Right renal pelvis (tissue), 4 donors: ENCODE measurements around the gene TXNRD1. TPM values are rescaled to one million over a fixed set of nuclear protein-coding genes. Genes with fewer than 3 reads are reported as not detected.
"Not testable (repeated sequence)": the region's sequence is repeated elsewhere in the genome, so short reads cannot be mapped to it uniquely, and the experiment has no call there.

Experiments
- DNase-seq, 4 donors: peaks; one replicate each; pipeline ENCODE4 v3.0.0-alpha.2; 2013; ENCODE audit warnings: low read depth in 4 of 4, low spot score in 3 of 4, missing footprints in 1 of 4
- polyA plus RNA-seq, 4 donors: library from polyadenylated mRNA; unstranded; fragments of 120-200 nt; gene quantifications; one replicate each; pipeline ENCODE4 v1.2.1, GENCODE V29; 2013; ENCODE audit not compliant: insufficient read length in 4 of 4

Gene TXNRD1
- polyA plus RNA-seq, 4 donors = 56.3 to 75.0 (median 66.2) TPM

DNA sequence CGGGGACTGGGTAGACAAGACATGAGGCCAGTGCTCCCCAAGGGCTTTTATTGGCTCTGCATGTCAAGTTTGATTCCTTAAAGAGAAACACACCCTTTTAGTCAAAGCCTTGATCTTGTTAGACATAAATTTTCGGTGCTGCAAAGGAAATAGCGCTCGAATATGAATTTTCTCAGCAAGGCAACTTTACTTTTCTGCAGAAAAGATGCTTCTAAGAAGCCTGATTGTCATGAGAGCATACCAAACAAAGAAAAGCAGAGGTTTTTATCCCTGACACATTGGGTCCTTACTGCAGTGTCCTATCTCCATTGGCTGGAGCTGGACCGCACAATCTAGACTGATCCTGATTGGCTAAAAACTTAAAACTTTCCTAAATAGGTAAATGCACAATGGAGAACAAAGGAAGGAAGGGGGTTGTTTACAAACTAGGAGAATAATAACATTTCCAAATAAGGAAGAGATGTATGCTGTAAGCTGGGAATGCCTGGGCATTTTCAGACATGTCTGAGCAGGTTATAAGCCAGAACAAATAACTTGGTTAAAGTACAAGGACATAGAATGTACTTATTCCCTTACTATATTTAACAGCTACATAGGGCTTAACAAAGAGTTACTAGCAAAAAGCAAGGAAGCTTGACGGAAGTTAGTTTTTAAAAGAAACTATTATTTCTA is 17.2 kb downstream of the TXNRD1 start:
- no peak for DNase-seq

DNA sequence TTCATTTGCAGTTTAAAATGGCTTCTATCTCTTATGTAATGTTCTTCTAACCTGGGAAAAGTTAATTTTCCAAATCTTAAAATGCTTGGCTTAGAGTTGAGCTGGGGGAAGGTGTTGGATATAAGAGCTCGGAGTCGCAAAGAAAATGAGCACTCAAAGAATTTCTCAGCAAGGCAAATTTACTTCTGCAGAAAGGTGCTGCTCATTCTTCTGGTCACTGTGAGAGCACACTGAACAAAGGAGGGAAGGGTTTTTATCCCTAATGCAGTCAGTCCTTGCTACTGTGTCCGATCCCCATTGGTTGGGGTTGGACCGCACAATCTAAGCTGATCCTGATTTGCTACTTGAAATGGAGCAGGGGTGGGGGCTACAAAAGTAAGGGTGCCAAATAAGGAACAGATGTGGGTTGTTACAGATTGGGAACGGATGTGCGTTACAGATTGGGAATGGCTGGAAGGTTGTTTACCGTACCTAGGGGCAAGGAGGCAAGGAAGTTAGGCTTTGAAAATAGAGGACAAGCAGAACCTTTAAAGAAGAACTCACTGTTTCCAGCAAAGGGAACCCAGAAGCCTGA is 19.4 kb downstream of the TXNRD1 start:
- DNase-seq = no peak

DNA sequence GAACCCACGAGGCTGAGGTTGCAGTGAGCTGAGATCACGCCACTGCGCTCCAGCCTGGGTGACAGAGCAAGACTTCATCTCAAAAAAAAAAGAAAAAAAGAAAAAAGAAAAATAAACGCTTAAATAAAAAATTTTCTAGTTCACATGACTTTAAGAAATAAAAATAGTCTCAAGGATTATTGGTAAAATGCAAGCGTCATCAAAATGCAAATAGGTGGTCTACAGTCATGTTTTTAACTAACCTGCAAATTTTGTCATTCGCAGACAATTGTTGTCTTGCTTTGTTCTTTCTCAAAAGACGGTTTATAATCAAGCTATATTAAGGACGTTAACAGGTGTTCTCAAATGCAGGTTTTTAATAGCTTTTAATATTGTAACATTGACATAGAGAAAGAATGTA is 22.4 kb downstream of the TXNRD1 start:
- DNase-seq = no peak

DNA sequence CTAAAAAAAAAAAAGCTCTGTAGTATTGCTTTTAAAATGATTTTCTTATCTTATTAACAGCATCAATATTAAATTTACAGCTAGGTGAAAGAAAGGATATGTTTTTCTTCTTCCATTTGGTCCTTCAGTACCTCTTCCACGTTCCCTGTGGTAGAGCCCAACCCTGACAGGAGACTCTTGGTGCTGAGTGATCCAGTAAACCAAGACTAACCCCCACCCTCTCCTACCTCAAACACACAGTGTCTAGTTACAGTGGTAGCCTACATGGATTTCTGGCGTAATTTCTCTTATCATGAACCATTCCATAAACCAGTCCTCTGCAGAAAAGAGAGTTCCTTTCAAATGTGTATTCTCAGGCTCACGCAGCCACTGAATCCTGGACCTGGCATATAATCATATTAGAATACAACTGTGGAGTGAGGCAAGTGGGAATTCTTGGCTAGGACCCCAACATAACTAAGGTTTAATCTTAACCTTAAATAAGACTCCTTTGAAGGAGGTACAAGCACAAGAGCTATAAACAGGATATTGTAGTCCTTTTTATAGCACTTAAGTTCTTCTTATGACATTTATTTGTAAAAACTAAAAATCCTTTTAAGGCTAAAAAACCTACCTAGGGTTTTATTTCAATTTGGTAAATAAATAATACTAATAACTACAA is 27.1 kb downstream of the TXNRD1 start:
- no peak for DNase-seq

DNA sequence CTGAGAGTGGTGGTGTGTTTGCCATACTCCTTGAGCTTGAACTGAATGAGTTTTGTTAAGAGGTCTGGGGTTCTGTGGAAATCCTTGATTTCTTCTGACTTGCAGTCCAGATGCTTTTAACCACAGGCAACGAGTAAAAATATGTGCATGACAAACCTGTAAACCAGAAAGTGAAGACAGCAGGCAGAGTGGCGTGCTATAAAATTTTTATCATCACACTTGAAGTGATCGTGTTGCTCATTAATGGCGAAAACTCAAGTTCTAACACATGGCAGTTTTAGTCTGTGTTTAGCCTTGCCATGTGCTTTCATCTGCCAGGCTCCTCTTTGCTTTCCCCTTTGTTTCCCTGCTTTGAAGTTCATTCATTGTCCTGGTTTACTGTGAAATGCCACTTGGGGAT is 28.0 kb downstream of the TXNRD1 start:
- no peak for DNase-seq

DNA sequence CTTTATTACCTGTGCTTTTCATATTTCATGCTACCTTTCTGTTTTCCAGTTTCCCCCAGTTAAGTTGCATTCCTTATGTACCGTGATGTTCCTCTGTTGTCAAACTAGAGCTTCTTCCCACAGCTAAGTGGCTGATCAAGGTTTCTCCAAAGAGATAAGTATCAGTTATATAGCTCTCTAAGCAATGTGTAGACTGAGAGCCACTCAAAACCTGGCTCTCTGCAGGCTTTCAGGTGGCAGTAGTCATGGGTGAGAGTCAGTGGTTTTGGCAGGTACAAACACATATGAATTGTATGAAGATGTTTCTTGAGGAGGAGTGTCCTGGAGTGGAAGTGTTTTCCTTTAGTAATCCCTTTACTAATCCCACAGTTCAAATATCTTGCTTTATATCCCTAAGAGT is 28.4 kb downstream of the TXNRD1 start:
- no peak for DNase-seq

DNA sequence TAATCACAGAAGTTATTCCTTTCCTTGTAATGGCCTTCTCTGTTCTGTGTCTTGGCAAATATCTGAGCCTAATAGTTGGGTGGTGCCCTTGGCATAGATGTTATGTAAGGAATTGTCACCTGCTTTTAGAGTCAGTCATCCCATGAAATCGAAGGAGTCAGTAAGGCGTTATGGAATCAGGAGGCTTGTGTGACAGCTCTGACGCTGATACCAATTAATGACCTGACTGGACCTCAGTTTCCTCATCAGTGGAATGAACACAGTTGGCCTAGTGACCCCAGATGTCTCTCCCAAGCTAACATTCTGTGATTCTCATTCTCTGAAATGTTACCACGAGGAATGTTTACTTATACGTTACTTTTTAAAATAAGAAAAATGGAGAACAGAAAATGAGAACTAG is 32.1 kb downstream of the TXNRD1 start:
- no peak for DNase-seq

DNA sequence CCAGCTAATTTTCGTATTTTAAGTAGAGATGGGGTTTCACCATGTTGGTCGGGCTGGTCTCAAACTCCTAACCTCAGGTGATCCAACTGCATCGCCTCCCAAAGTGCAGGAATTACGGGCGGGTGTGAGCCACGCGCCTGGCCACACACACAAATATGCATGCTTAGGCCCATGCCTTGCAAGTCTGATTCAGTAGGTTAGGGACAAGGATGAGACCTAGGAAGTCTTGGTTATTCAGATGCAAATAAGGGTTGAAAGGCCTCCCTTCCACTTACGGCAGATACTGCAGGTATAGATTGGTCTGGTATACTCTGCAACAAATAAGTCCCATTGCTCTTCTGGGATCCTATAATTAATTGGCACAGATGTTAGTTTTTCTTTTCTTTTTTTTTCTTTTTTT is 32.9 kb downstream of the TXNRD1 start:
- no peak for DNase-seq

DNA sequence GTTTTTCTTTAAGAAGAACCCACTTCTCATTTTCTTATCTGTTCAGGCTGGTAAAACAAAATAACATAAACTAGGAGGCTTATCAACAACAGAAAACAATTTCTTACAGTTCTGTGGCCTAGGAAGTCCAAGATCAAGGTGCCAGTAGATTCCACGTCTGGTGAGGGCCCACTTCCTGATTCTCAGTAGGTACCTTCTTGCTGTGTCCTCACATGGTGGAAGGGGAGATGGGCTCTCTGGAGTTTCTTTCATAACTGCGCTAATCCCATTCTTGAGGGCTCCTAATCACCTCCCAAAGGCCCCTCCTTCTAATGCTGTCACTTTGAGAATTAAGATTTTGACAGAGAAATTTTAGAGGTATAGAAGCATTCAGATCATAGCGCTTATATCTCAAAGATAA is 33.4 kb downstream of the TXNRD1 start:
- DNase-seq = no peak

DNA sequence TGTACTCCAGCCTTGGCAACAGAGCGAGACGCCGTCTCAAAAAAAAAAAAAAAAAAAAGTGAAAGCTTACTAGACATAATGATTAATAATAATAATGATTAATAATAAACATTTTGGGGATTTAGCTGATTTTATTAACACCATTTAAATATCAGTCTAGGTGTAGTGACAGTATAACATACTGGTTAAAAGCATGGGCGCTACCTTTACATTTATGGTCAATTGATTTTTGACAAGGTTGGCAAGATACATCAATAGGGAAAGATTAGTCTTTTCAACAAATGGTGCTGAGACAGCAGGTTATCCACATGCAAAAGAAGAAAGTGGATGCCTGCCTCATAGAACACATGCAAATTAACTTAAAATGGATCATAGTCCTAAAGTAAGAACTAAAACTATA is 34.3 kb downstream of the TXNRD1 start:
- DNase-seq = no peak

DNA sequence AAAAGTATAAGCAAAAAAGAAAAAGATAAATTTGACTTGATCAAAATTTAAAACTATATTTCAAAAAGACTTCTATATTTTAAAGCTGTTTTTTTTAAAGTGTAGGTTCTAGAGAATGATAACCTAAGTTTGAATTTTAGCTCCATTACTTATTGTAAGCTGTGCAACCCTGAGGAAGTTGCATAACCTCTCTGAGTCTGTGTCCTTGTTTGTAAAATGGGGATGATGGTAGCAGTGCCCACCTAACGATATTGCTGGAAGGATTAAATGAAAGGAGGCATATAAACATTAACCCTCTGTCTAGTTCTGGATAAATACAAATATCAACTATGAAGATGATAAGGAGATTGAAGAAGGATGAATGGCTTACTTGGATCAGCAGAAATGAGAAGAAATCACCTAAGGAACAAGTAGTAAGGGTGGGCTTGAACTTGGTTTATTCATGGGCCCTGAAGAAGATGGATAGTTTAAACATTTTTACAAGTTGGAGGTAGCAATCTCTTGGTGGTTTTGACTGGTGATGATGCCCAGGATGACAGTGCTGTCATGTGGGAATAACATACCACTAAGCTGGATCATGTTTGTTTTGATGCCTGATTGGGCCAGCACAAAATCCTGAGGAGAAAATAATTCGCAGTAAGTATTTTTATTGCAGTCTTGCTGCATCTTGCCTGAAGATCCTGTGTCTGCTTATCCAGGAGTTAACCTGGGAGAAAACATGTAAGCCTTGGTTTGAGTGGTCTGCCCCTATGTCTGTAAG is 35.0 kb downstream of the TXNRD1 start:
- no peak for DNase-seq

DNA sequence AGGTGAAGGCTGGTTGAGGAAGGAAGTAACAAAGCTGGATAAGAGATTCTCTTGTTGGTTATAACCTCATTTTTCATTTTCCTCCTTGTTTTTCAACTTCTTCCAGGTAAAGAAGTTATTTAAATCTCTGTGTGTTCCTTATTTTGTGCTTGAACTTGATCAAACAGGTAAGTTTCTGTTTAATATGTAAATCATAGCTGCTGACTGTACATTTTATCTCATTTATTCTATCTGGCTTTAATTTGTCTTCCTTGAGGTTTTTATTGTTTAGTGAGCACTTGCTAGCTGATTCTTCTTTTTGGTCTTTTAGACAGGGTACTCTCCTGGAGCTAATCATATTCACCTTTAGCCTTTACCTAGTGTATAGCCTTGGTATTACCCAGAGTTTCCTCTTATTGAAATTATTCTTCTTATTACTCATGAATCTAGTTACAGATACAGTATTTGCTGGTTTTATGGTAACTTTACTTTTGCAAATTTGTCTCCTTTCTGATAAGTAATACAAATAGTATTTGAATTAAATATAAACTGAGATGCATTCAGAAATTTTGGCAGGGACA is 42.4 kb downstream of the TXNRD1 start:
- DNase-seq = no peak

DNA sequence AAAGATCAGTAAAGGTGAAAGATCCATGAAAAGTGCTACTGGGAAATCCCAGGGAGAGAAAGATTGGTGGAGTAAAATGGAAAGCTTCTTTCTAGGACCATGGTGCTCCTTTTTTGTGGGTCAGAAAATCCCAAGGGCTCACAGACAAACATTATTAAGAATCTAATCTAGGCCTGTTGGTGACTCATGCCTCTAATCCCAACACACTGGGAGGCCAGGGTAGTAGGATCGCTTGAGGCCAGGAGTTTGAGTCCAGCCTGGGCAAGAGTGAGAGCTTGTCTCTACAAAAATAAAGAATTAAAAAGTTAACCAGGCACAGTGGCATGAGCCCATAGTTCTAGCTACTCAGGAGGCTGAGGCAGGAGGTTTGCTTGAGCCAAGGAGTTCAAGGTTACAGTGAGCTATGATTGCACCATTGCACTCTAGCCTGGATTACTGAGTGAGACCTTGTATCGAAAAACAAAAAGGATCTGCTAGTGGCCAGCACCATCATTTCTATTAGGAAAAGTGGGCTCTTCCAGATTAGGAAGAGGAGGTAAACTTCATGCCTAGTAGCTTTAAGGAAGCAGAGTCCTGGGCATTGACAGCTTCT is 43.0 kb downstream of the TXNRD1 start:
- DNase-seq = no peak

DNA sequence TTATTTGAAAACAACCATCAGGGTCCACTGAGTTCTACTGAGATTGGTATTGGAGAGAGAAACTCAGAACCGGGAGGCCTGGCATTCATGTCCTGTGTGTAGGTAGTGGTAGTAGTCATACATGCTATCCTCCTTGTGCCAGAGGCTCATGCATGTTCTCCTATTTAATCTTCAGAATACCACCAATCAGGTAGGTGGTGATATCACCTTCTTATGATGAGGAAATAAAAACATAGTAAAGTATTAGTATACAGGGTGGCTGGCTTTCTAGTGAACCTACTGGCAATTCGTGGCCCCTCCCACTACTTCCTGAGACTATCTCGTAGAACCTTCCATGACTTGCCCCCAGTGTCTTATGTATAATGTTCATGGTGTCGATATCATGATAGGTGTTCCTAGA is 47.4 kb downstream of the TXNRD1 start:
- no peak for DNase-seq

DNA sequence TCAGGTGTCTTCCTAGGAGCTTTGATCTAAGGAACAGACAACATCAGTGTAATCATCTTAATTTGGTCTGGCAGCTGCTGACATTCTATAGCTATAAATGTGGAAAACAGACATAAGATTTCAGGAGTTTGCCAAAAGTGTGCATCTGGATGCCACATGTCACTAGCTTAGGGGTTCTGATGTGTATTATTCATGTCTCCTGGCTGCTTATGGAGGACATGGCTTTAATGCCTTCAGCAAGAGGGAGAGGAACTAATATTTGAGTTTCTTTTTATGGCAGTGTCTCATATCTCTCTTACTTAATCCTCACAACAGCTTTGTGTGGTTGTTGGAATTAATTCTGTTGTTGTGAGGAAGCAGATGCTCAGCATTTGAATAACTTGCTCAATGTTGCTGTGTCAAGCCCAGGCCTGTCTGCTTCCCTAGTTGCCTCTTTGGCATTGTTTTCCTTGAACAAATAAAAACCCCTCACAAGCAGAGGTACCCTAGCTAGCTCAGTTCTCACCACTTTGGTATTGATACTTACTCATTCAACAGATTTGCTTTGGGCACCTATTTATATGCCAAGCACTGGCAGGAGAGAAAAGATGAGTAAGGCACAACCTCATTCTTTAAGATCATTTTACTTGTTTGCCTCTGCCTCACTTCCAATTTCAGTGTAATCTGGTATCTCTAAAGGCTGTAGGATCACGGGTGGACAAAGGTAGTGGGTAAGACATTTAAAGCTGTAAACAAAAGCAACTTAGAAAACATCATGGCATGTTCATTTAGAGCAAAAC is 48.2 kb downstream of the TXNRD1 start:
- DNase-seq = no peak

DNA sequence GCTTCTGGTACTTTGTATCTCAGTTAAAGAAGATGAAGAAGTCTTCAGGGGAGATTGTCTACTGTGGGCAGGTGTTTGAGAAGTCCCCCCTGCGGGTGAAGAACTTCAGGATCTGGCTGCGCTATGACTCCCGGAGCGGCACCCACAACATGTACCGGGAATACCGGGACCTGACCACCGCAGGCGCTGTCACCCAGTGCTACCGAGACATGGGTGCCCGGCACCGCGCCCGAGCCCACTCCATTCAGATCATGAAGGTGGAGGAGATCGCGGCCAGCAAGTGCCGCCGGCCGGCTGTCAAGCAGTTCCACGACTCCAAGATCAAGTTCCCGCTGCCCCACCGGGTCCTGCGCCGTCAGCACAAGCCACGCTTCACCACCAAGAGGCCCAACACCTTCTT is 49.9 kb downstream of the TXNRD1 start:
- not testable (repeated sequence) for DNase-seq

DNA sequence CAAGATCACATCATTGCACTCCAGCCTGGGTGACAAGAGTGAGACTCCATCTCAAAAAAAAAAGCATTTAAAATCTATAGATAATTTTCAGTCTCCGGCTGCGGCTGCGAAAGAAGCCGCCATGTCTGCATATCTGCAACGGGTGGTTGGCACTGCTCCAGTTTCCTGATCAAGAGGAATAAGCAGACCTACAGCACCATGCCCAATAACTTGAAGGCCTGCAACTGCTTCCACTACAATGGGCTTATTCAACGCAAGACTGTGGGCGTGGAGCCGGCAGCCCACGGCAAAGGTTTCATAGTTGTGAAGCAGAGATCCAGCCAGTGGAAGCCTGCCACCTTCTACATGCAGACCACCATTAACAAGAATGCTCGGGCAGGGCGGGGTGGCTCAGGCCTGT is 57.4 kb downstream of the TXNRD1 start:
- DNase-seq = no peak

DNA sequence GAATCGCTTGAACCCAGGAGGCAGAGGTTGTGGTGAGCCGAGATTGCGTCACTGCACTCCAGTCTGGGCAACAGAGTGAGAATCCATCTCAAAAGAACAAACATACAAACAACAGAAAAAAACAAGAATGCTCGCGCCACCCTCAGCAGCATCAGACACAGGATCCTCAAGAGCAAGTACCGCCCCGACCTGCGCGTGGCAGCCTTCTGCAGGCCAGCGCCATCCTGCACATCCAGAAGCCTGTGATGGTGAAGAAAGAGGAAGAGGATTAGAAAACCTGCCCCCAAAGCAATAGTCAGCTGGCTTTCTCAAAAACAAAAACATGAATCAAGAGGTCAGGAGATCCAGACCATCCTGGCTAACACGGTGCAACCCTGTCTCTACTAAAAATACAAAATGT is 57.9 kb downstream of the TXNRD1 start:
- no peak for DNase-seq

DNA sequence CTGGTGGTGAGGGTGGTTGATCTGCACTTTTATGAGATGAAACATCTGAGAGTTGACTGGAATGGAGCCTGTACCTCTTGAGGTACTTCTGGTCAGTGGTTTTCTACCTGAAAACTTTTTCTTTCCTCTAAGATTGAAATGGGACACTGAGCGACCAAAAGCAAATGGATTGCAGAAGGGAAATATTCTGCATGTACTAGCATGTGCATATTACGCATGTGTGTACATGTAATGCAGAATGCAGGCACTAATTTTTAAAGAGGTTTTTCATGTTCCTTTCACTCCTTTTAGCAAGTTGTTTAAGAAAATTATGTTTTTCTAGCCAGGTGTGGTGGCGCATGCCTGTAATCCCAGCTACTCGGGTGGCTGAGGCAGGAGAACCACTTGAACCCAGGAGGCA is 59.2 kb downstream of the TXNRD1 start:
- DNase-seq = no peak

DNA sequence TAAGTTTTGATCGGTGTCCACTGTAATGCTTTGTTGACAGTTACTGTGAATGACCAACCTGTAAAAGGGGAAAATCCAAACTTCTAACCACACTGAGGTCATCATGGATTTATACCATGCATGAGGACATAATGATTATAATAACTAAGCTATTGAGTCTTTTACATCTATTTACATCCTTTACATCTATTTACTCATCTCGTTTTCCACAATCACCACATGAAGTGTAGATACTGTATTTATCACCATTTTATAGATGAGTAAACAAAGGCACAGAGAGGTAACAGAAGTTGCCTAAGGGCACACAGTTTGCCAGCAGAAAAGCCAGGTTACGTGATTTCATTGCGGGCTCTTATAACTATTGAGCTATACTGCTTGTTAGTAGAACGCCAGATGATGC is 60.1 kb downstream of the TXNRD1 start:
- no peak for DNase-seq
